ENCODE data around the gene C1QTNF9.
"Not testable (repeated sequence)": the region's sequence is repeated elsewhere in the genome, so short reads cannot be mapped to it uniquely, and the experiment has no call there.

Gene C1QTNF9, protein sequence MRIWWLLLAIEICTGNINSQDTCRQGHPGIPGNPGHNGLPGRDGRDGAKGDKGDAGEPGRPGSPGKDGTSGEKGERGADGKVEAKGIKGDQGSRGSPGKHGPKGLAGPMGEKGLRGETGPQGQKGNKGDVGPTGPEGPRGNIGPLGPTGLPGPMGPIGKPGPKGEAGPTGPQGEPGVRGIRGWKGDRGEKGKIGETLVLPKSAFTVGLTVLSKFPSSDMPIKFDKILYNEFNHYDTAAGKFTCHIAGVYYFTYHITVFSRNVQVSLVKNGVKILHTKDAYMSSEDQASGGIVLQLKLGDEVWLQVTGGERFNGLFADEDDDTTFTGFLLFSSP

DNA sequence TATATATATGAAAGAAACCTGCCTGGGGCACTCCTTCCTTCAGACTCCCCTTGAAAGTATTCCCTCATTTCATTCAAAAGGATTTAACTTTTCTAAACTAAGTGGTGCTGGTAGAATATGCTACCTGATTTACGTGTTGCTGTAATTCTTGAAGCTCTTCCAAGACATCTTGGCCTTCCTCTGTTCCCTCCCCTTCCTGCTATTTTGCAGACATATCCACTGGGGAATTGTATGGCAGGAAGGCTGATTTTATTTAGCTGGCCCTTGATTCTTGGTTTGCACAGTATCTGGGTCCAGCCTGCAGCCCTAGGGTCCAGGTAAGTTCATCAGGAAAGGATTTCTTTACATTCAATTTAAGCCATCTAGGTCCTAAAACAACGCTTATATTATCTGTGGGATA lies at the start of gene C1QTNF9:
TSS of gene C1QTNF9 (plus strand) at position 281 of the 400 bp plus-strand sequence. CDS start 6,424 bp downstream, outside the sequence.
- POLR2A ChIA-PET; CTCF ChIA-PET; DNase-seq (ENCODE audit: extremely low spot score): not testable (repeated sequence)

DNA sequence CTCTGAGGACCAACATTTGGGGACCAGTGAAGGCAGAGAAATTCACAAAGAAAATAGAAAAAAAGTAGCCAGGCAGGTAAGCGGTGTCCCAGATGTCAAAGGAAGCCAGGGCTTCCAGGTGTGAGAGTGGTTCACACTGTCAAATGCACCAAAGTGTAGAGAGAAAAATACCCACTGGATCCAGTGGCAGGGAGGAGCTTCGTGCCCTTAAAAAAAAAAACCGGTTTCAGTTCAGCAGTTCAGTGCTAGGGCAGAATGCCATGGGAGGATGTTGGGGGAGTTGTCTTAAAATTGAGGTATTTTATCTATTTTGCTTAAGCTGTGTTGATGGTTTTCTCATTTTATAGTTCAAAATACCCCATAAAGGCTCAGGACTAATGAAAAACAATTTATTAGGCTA lies 47.8 kb upstream of the C1QTNF9 start:
- ChIA-PET CTCF (interaction anchor here (1.6 to 2.3 kb wide), 3 partner anchors 9 to 15 kb away, joined by 3 to 7 read pairs (median 4); no protein-coding TSS in a partner anchor), POLR2A (no interaction called here)
- TF ChIP-seq, protein P1, sequence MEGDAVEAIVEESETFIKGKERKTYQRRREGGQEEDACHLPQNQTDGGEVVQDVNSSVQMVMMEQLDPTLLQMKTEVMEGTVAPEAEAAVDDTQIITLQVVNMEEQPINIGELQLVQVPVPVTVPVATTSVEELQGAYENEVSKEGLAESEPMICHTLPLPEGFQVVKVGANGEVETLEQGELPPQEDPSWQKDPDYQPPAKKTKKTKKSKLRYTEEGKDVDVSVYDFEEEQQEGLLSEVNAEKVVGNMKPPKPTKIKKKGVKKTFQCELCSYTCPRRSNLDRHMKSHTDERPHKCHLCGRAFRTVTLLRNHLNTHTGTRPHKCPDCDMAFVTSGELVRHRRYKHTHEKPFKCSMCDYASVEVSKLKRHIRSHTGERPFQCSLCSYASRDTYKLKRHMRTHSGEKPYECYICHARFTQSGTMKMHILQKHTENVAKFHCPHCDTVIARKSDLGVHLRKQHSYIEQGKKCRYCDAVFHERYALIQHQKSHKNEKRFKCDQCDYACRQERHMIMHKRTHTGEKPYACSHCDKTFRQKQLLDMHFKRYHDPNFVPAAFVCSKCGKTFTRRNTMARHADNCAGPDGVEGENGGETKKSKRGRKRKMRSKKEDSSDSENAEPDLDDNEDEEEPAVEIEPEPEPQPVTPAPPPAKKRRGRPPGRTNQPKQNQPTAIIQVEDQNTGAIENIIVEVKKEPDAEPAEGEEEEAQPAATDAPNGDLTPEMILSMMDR (IDR thresholded peaks at IDR 0.05; ENCODE audit: control extremely low read depth, extremely low read depth, low read depth, missing control alignments): no peak
- no peak for DNase-seq (ENCODE audit: extremely low spot score)

DNA sequence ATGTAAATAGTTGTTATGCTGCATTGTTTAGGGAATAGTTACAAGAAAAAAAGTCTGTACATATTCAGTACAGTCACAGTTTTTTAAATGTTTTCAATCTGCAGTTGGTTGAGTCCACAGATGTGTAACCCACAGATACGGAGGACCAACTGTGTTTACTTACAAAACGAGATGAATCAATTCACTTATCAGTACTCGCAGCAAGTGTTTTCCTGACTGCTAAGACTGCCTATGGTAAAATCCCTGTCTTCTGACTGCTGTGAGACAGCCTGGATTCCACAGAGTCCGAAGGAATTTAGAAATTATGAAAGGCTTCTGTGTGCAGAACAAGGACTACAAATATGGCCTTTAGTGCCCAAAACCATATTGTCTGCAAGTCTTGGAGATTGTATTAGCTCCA lies 45.7 kb upstream of the C1QTNF9 start:
- DNase-seq (ENCODE audit: extremely low spot score): no peak
- ChIA-PET POLR2A (no interaction called here), CTCF (interaction anchor here (1.5 kb wide), 1 partner anchor 10 kb away, joined by 5 read pairs; no protein-coding TSS in a partner anchor)
- TF ChIP-seq, protein P1 (IDR thresholded peaks at IDR 0.05; ENCODE audit: control extremely low read depth, extremely low read depth, low read depth, missing control alignments): no peak

DNA sequence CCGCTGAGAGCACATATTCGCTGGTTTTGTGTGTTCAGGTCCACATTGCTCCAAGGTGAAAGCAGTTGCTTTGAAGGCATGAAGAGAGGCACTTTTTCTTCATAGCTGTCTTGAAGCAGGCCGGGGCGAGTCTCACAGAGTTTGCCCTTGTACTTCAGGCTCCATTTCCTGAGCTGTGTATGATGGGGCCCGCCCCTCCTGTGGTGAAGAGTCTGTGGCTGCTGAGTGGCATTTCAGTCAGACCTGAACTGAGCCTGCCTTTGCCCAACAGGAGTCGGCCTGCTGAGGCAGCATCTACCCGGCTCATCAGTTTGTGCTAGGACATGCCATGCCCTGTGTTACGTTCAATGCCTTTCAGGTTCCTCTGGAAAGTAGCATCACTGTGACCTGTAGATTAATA lies 44.4 kb upstream of the C1QTNF9 start:
- POLR2A ChIA-PET: no interaction called here

DNA sequence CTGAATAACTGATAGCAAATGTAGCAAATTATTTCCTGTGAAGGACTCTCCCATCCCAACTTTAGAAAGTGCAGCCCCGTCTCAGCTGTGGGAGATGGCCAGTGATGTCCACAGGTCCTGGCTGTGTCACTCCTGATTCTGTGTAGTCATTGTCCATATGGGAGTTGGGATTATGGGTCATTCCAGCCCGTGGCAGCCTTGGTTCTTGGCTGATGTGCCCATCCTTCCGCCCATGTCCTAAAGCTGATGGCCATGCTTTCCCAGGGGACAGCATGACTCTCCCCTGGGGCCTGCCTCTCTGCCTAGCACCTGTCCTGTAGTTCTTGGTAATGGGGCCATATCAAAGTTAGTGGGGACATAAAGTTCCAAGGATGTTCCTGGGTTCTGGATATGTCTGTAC lies 43.9 kb upstream of the C1QTNF9 start:
- no peak for DNase-seq (ENCODE audit: extremely low spot score)
- TF ChIP-seq, protein P1 (IDR thresholded peaks at IDR 0.05; ENCODE audit: control extremely low read depth, extremely low read depth, low read depth, missing control alignments): no peak
- CTCF ChIA-PET: interaction anchor here (1.0 to 3.2 kb wide), 4 partner anchors 10 to 37 kb away, joined by 3 to 10 read pairs (median 6); no protein-coding TSS in a partner anchor
- POLR2A ChIA-PET: no interaction called here

More for the DNA sequence above, 44.4 kb upstream of the C1QTNF9 start:
- CTCF ChIA-PET: interaction anchor here (1.0 to 3.2 kb wide), 5 partner anchors 9 to 36 kb away, joined by 3 to 10 read pairs (median 5); no protein-coding TSS in a partner anchor
- TF ChIP-seq, protein P1 (IDR thresholded peaks at IDR 0.05; ENCODE audit: control extremely low read depth, extremely low read depth, low read depth, missing control alignments): no peak
- no peak for DNase-seq (ENCODE audit: extremely low spot score)

DNA sequence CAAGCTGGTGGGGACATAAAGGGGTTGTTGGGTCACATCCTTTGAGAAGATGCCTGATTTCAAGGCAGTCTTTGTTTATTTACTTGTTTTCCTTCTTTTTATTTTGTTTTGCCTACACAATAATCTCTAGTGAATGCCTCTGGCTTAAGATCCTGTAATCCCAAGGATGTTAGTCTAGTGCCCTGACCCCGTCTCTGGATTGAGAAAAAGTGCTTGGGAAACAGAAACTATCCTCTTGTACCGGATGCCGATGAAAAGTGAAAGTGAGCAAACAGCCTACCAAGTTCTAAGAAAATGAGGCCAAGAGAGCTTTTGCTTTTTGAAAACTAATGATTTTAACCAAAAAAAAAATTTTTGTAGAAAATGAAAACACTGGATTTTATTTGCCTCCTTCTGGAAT lies 42.1 kb upstream of the C1QTNF9 start:
- TF ChIP-seq, protein P1 (IDR thresholded peaks at IDR 0.05; ENCODE audit: control extremely low read depth, extremely low read depth, low read depth, missing control alignments): no peak
- ChIA-PET POLR2A (no interaction called here), CTCF (interaction anchor here (0.7 to 3.2 kb wide), 2 partner anchors 12 to 39 kb away, joined by 3 to 10 read pairs; no protein-coding TSS in a partner anchor)
- DNase-seq (ENCODE audit: extremely low spot score): no peak

DNA sequence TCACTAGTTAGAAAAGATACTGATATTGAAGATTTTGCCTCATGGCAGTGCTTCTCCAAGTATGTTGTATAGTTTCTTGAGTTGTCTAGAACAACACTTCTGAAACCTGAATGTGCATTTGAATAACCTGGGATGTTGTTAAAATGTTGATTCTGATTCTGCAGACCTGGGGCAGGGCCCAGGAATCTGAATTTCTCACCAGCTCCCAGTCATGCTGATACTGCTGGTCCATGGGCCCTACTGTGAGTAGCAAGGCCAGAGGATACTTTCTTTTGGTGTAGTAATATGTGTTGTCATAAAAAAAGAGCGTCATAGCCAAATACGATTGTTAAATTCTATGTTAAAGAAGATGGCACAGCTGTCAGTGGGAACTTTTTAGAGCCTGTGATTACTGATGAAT lies 41.6 kb upstream of the C1QTNF9 start:
- TF ChIP-seq, protein P1 (IDR thresholded peaks at IDR 0.05; ENCODE audit: control extremely low read depth, extremely low read depth, low read depth, missing control alignments): no peak
- POLR2A ChIA-PET: no interaction called here
- CTCF ChIA-PET: interaction anchor here (0.7 to 3.2 kb wide), 2 partner anchors 13 to 39 kb away, joined by 3 to 10 read pairs; no protein-coding TSS in a partner anchor
- DNase-seq (ENCODE audit: extremely low spot score): no peak
